Iris pigment epithelial cell (primary cell): ENCODE data around the gene DMAC2.
"Not testable (repeated sequence)": the region's sequence is repeated elsewhere in the genome, so short reads cannot be mapped to it uniquely, and the experiment has no call there.

ENCODE experiments used
- DNase-seq: peaks from one replicate; pipeline ENCODE4 v3.0.0-alpha.2; 2011; ENCODE audit warnings: low read depth

The DMAC2 gene

DNA sequence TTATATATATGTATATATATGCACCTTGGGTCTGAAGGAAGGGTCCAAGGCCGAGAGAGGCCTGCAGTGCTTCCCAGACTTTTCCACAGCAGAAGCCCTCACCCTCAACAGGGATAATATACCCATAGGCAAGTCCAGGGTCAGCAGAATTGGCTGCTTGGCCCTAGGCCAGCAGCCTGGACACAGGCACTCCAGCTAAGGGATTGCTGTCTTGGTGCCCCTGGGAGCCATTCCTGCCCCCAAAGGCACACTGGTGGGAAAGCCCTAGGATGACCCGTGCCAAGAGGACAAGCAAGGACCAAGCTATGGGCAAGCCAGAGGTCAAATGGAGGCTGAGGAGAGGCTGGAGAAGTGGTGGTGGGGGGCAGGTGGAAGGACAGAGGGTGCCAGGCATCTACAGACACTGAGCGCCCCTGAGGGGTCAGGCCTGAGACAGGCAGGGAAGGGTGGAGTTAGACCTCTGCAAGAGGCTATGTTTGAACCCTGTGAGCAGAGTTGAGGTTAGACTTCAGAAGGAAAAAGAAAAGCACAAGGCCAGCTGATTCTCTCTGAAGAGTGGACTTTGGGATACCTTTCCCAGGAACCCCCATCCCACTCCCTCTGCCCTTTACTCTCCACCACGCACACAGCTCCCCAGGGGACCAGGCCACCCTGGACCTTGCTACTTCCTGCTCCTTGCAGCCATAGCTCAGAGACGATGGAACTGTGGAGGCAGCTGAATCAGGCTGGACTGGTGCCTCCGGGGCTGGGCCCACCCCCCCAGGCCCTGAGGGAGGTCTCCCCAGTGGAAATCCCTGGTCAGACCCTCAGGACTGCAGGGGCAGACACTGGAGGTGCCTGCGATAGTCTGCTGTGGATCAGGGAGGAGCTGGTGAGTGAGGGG is 3.0 kb upstream of the DMAC2 start, which contains the start of gene ERICH4:
ERICH4 (plus strand) TSS at position 684 of the 883 bp plus-strand sequence; CDS start at position 698, 14 bp downstream.
- DNase-seq, result no peak

- no peak for DNase-seq
Observed at GRCh38 chr19:41441321-41441945, 1.7 kb upstream of the DMAC2 start.

- DNase-seq, result no peak
Observed at GRCh38 chr19:41437944-41438574, 1.7 kb downstream of the DMAC2 start.

DNA sequence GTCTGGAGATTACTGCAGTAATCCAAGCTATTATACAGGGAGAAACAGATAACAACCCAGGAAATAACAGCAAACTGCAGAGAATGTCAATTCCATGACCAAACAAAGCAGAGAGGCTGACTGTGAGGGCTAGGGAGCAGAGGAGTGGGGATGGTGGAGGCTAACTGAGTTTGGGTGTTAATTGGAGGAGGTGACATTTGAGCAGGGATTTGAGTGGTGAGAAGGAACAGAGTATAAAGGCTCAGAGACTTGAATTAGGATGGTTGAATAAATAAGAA is 3.1 kb downstream of the DMAC2 start:
- DNase-seq, result no peak

- DNase-seq, result no peak
Observed at GRCh38 chr19:41435936-41436673, 3.6 kb downstream of the DMAC2 start.

GRCh38 chr19:41435376-41435775 is 4.3 kb downstream of the DMAC2 start:
- not testable (repeated sequence) for DNase-seq

GRCh38 chr19:41434450-41434849 is 5.3 kb downstream of the DMAC2 start:
- DNase-seq, result no peak

DNA sequence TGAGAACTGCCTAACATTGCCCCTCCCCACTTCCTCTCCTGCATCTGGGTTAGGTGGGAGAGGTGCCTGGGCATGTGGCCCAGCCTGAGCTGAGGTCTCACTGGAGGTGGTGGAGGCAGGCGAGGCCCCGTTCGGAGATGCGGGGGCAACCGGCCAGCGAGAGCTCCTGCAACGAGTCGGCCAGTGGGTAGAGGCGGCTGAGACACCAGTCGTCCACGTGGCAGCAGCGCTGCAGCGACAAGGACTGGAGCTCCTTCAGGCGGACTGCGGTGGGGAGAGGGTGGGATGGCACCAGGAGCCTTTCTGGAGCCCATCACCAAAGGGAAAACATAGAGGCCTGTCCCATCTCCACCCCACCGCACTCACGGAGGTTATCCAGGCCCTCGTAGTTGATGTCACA is 6.5 kb downstream of the DMAC2 start:
- DNase-seq, result no peak

- DNase-seq, result peak; percentile 47
Observed at GRCh38 chr19:41431426-41432386, 8.0 kb downstream of the DMAC2 start.

DNA sequence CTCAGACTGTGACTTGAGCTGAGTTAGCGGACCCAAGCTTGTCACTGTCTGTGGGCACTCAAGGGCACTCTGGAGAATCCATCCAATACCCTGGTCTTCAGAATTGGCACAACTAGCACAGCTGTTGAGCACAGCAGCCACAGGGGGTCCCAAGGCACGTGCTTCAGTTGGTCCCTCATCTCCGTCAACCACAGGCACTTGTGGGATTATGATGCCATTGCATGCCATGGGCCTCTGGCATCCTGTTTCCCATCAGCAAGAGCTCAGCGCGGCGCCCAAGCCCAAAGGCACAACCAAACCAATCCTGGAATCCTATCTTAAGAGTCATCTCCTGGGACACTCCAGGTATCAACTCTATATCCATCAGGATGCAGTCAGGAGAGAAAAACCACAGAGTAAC is 8.8 kb downstream of the DMAC2 start:
- DNase-seq, result no peak

GRCh38 chr19:41428481-41428859 is 11.2 kb downstream of the DMAC2 start:
- no peak for DNase-seq

- DNase-seq, result peak; percentile 38
Observed at GRCh38 chr19:41427647-41428480, 11.8 kb downstream of the DMAC2 start.

DNA sequence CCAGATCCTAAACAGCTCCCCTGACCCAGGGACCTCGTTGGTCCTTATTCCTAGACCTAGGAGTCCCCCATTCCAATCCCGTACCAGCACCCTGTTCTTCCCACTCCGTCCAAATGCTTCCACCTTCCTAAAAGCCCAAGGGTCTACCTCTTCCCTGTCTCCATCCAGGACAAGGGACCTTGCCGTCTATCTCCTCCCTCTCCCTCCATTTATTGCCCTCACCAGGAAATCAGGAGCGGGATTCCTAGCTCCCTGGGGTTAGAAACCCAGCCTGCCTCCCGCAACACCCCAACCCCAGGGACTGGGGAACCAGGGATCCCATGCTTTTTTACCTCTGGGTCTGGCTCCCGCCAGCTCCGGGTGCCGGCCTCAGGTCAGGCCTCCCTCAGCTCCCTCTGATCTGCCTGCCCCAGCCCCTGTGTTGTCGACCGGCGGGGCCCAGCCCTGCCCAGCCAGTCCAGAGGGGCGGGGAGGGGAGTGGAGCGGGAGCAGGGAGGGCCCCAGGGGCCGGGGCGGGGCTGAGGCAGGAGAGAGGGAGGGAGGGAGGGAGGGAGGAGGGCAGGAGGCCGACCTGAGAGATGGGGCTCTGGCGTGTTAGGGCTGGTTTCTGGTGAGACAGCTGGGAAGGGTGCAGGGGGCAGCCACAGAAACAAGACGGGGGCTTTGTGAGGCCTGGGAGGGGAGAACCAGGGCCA is 12.6 kb downstream of the DMAC2 start, which contains the start of gene B3GNT8:
B3GNT8 (minus strand) TSS at position 423 of the 695 bp plus-strand sequence. CDS start 596 bp downstream, outside the sequence.
- peak; percentile 74 for DNase-seq

DNA sequence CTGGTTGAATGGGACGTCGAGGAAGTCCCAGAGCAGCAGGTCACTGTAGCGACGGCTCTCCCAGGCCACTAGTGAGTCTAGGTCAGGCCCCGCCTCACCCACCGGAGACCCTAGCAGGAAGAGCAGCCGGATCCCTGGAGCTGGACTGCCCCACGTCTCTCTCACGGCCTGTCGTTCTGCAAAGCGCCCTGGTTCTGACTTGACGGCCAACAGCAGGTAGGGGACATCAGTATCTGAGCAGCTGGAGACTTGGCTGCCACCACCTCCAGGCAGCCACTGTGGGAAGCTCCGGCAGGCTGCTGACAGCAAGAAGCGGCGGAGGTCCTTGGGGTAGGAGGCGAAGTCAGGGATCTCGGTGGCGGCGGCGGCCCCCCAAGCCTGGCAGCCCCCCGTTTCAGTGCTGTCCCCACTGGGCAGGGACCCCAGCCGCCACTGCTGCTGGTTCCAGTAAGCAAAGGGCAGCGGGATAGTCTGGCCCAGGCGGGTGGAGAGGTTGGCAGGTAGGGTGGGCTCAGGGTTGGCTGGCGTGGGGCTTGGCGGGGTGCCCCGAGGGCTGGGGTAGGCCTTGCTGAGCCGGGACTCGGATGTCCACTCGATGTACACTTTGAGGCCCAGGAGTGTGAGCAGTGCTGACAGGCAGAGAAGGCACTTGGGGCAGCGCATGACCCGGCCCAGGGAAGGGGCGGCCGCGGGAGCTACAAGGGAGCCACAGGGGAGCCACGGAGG is 13.4 kb downstream of the DMAC2 start:
- DNase-seq, result no peak

DNA sequence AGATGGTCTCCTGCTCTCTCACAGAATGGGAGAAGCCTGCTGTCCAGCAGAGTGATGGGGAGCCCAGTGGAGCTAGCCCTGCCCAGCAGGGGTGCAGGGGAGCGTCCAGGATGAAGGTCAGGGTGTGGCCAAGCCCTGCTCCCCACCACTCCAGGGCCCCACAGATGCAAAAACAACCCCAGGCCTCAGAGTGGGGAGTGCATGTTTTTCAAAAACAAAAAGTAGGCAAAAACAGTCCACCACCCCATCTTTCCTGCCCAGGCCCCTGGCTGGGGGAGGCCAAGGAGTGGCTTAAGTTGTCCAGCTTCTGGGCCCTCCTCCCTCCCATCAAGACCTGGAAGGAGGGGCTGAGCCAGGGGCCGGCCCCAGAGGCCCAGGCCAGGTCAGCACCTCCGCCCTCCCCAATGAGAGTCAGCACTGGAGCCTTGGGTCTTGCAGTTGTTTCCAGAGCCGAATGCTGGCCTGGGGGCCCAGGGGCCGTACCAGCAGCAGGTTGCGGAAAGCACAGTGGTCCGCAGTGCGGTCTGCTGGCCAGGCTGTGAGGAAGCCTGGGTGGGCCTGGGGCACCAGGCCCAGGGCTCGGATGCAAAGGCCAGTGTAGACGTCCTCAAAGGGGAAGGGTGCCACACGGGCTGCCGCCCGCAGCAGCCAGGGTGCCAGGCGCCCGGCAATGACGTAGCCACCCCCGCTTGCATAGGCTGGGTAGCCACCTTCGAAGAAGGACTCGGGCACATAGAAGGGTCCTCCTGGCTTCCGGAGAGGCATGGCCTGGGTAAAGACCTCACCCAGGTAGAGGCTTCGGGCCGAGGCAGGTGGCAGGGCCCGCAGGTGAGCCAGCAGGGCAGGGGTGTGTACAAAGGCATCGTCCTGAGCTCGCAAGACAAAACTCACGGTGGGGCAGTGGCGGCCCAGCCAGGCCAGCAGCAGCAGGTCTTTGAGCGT is 14.3 kb downstream of the DMAC2 start:
- no peak for DNase-seq

GRCh38 chr19:41424335-41425173 is 15.2 kb downstream of the DMAC2 start:
- DNase-seq, result no peak

DNA sequence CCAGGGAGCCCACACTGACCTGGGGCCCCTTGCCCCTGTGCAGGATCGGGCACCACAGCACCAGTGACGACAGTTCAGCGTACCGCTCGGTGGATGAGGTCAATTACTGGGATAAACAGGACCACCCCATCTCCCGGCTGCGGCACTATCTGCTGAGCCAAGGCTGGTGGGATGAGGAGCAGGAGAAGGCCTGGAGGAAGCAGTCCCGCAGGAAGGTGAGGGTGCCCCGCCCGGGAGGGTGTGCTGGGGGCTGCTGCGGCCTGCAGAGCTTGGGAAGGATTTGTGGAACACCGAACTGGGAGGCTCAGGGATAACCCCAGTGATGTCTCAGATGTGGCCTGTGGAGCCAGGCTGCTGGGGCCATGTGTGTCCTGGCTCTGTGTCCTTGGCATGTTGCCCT is 16.8 kb downstream of the DMAC2 start:
- DNase-seq, result no peak
